GM12801 (cell line): ENCODE results near the gene SMAP1.

Experiments used
- TF ChIP-seq, protein P1 (sequence below): IDR thresholded peaks from one replicate; pipeline ENCODE4 v1.5.1; 2011; ENCODE audit warnings: control low read depth; ENCODE audit not compliant: insufficient read length; ENCODE audit errors: extremely low read depth

SMAP1 gene

DNA sequence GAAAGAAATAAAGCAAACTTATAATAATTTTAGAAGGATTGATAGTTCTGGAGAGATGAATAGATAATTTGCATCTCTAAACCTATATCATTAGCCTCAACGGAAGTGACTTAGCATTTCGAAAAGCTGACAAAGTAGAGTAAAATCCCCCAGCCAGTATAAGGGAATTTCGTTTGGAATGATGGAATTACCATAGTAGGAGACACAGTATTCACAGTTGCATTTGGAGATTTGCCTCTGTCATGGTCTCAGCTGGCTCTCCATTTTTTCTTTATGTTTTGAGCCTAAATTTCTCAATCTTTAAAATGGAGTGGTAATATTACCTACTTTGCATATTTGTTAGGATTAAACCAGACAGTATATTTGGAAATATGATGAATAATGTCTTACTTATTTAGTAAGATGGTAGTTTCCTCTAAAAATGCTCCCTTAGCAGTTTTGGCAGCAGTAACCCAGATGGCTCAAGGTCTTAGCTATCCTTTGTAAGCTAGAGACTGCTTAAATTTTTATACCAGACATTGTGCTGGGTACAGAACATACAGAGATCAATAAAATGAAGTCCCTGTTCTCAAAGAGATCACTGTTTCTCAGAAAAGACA is 58.2 kb downstream of the SMAP1 start:
- TF ChIP-seq, protein P1, sequence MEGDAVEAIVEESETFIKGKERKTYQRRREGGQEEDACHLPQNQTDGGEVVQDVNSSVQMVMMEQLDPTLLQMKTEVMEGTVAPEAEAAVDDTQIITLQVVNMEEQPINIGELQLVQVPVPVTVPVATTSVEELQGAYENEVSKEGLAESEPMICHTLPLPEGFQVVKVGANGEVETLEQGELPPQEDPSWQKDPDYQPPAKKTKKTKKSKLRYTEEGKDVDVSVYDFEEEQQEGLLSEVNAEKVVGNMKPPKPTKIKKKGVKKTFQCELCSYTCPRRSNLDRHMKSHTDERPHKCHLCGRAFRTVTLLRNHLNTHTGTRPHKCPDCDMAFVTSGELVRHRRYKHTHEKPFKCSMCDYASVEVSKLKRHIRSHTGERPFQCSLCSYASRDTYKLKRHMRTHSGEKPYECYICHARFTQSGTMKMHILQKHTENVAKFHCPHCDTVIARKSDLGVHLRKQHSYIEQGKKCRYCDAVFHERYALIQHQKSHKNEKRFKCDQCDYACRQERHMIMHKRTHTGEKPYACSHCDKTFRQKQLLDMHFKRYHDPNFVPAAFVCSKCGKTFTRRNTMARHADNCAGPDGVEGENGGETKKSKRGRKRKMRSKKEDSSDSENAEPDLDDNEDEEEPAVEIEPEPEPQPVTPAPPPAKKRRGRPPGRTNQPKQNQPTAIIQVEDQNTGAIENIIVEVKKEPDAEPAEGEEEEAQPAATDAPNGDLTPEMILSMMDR = no peak

DNA sequence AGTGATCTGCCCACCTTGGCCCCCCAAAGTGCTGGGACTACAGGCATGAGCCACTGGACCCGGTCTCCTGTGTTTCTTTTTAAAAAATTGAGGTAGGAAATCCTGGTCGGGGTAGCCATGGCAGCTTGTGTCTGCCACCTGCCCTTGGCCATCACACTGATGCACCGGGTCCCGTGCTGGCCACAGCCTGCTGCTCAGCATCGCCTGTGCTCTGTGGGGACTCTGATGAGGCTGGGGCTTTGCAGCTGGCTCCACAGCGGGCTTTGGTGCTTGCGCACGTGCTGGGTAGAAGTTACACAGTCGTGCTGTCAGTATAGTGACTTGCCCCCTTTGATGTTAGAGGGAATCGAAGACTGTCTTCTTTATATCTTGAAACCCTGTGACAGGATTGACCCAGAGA is 66.7 kb downstream of the SMAP1 start:
- TF ChIP-seq, protein P1 = no peak

DNA sequence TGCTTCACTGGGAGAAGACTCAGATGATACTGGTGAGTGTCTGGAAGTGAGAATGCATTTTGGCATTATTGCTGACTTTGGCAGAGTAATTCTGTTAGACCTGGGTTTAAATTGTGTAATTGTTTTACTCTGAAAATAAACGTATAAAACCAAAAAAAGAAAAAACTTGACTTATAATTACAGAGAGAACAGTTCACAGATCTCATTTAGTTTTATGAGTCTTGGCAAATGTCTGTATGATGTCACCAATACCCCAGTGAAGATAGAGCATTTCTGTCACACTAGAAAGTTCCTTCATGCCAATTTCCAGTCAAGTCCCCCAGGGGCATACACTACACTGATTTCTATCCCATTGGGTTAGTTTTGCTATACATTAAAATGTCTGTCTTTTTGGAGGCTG is 67.3 kb downstream of the SMAP1 start:
- TF ChIP-seq, protein P1 = no peak

DNA sequence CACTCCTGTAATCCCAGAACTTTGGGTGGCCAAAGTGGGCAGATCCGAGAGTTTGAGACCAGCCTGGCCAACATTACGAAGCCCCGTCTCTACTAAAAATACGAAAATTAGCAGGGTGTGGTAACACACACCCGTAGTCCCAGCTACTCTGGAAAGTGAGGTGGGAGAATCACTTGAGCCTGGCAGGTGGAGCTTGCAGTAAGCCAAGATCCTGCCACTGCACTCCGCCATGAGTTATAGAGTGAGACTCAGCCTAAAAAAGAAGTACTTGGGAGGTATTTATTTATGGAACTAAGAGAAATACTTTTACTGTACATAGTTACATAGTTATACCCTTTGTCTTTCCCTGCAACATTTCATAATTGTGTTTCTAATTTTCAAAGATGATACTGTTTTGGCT is 67.8 kb downstream of the SMAP1 start:
- TF ChIP-seq, protein P1 = no peak

DNA sequence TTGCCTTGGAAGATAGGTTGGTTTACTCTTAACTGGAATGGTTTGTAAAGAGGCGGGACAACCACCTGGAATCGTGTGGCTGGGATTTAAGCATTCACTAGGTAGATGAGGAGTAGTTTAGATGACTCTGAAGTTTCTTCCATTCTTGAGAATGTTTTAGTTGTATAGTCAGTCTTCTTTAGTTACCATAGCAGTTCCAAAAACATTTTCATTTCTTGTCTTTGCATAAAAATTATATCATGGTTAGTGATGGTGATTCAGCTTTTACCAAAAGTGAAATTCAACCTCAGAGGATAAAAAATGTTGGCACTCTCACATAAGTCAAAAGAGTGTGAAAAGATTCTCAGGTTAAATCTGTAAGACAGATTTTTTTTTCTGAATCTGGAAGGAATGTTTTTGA is 70.3 kb downstream of the SMAP1 start:
- TF ChIP-seq, protein P1 = no peak

DNA sequence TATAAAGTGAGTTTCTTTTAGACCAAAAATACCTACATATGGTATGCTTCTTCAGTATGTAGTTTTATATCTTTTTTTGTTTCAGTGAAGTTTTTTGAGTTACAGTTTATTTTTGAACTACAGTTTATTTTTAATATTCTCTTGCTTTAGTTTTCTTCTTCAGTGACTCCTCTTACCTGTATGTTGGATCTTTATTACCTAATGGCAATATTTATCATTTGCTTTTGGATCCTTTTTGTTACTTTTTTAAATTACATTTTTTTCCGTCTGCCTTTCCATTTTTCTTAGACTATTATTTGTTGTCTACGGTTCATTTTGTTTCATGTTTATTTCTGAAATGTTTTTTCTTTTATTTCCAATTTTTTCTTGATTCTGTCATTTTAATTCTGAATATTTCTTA is 71.9 kb downstream of the SMAP1 start:
- TF ChIP-seq, protein P1 = no peak

DNA sequence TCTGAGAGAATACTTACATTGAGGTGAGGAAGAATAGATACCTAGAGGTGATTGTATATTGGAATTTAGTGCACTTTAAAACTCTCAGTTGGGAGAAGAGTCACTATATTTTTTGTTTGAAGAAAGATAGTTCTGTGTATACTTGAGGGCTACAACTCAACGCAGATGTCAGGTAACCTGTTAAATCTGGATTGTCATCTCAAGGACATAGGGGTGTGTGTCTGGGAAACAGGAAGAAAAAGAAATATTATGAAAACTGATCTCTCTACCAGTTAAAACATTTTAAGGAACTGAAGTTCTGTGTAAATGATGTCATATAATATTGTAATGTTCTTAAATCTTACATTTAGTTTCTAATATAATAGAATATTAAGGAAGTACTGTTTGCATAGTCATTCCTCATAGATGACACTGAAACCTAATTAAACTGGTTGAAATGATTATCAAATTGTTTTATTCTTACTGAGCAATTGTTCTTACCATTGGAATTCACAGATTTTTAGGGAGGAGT is 86.2 kb downstream of the SMAP1 start:
- TF ChIP-seq, protein P1 = no peak

DNA sequence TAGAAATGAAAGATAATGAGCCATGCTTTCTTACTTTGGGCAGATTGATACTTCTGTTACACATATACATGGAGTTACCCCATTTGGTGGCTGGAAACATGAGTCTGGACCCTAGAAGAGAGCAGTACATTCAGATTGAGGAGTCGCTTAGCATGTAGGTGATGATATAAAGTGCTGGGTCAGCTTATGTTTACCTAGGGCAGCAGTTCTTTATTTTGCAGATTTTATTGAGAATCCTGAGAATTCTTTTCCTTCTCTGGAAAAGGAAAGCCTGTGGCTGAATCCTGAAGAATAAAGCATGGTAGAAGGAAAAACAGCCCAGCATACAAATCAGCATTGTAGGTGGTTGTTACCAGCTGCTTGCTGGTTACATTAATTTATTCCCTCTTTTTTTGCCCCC is 91.2 kb downstream of the SMAP1 start:
- TF ChIP-seq, protein P1 = no peak
